Lung (tissue), 16 donors: ENCODE results near the gene LRRC53. TPM values are rescaled to one million over a fixed set of nuclear protein-coding genes. Genes with fewer than 3 reads are reported as not detected.

Experiments
- ATAC-seq: fragments of 200-7000 bp; cut with Tn5 transposase; one replicate; pipeline ENCODE4 v1.9.1; 2020; ENCODE audit warnings: moderate number of reproducible peaks; ENCODE audit not compliant: insufficient read depth, low FRiP score
- DNase-seq, 3 donors: peaks; one replicate each; pipeline ENCODE4 v3.0.0-alpha.2; 2013 to 2017
- H3K27ac ChIP-seq, 2 donors: one replicate each; pipeline ENCODE4 v1.5.1; 2013; ENCODE audit warnings: mild to moderate bottlenecking in 2 of 2, moderate library complexity in 2 of 2, control low read depth in 1 of 2, inconsistent platforms in 1 of 2, low read depth in 1 of 2, low read length in 1 of 2
- H3K27me3 ChIP-seq, 3 donors: one replicate each; pipeline ENCODE4 v1.5.1; 2013; ENCODE audit warnings: low read length in 2 of 3; ENCODE audit not compliant: control insufficient read depth in 3 of 3, insufficient read depth in 3 of 3
- H3K36me3 ChIP-seq, 4 donors: one replicate each; pipeline ENCODE4 v1.5.1; 2013; ENCODE audit warnings: low read length in 4 of 4, mild to moderate bottlenecking in 1 of 4, moderate library complexity in 1 of 4; ENCODE audit not compliant: control insufficient read depth in 4 of 4, insufficient read depth in 4 of 4
- H3K4me1 ChIP-seq, 5 donors: one replicate each; pipeline ENCODE4 v1.5.1; 2013; ENCODE audit warnings: low read length in 5 of 5, mild to moderate bottlenecking in 2 of 5, moderate library complexity in 1 of 5; ENCODE audit not compliant: control insufficient read depth in 5 of 5, insufficient read depth in 5 of 5
- H3K4me3 ChIP-seq: one replicate; pipeline ENCODE4 v1.5.1; 2013; ENCODE audit warnings: mild to moderate bottlenecking, control low read depth, moderate library complexity
- H3K9ac ChIP-seq, 2 donors: one replicate each; pipeline ENCODE4 v1.5.1; 2013; ENCODE audit warnings: low read length in 2 of 2, control low read depth in 1 of 2; ENCODE audit not compliant: insufficient read depth in 1 of 2
- H3K9me3 ChIP-seq, 4 donors: one replicate each; pipeline ENCODE4 v1.5.1; 2013; ENCODE audit warnings: low read length in 3 of 4, mild to moderate bottlenecking in 1 of 4, moderate library complexity in 1 of 4; ENCODE audit not compliant: control insufficient read depth in 4 of 4, insufficient read depth in 3 of 4
- CTCF ChIP-seq: IDR thresholded peaks from 2 replicates; pipeline ENCODE4 v1.5.1; 2012; ENCODE audit warnings: mild to moderate bottlenecking; ENCODE audit errors: control extremely low read depth, extremely low read depth
- WGBS, 2 donors: extraction: QIAGEN DNeasy Blood & Tissue Kit; methylation state at CpG; one replicate each; pipeline ENCODE4 v1.1.7; 2013; 5-methylcytosine and 5-hydroxymethylcytosine counted together
- long read RNA-seq, 5 donors: transcript quantifications; one replicate each; lab custom pipeline, GENCODE V29; 2026
- polyA plus RNA-seq, 2 donors: library from polyadenylated mRNA; stranded (reverse); fragments of 200-250 nt; gene quantifications; one replicate each; pipeline ENCODE4 v1.2.1, GENCODE V29; 2013
- total RNA-seq, 2 donors: library from RNA; depleted of rRNA in 1 of 2; stranded (reverse); fragments of >200 nt in 1 of 2; gene quantifications; one replicate each; pipeline ENCODE4 v1.2.1, GENCODE V29; 2014 to 2021
- donor health status: control.
- donor health status: control.
- donor health status: Bipolar disorder and iron deficiency.
- donor health status: healthy.
- donor health status: DM: yes; HTN: yes; CAD: no.

Gene LRRC53
- not detected for total RNA-seq
- not detected for polyA plus RNA-seq
- long read RNA-seq, donor 1, result 0 reads
- long read RNA-seq, donor 2, result 0 reads
- long read RNA-seq, donor 3, result 0 reads
- long read RNA-seq, donor 4, result 0 reads
- long read RNA-seq, donor 5, result 0 reads

- WGBS, 2 donors, result 56 to 74% methylated on average over 2 of the region's 2 CpGs
- H3K4me3 ChIP-seq, result no peak within 1 kb of the TSS
- DNase-seq, result no peak
- no peak for TF ChIP-seq CTCF
- no peaks in the 10 kb centered on the region for H3K9me3 ChIP-seq
- H3K27me3 ChIP-seq, result no peaks in the 10 kb centered on the region
- no peak for ATAC-seq
- H3K27ac ChIP-seq, result peak within 1 kb of the TSS in 1 of 2 donors; percentile 60
- no peaks in the 10 kb centered on the region for H3K36me3 ChIP-seq
- peaks cover 0 to 3% (median 0%) of the 10 kb centered on the region in 5 donors for H3K4me1 ChIP-seq
- H3K9ac ChIP-seq, result no peak within 1 kb of the TSS
Measured at GRCh38 chr1:74512170-74512915, at the start of gene LRRC53. Gene LRRC53 (minus strand): TSS chr1:74512611. CDS start chr1:74483349, 29,262 bp downstream.

- Histone ChIP-seq H3K36me3 (peaks cover 0 to 2% (median 0%) of the 10 kb centered on the region in 4 donors), H3K9me3 (no peaks in the 10 kb centered on the region), H3K4me3 (no peak overlapping the region), H3K4me1 (no peaks in the 10 kb centered on the region), H3K27ac (no peak overlapping the region), H3K27me3 (no peaks in the 10 kb centered on the region), H3K9ac (no peak overlapping the region)
- TF ChIP-seq CTCF, result no peak
- no peak for DNase-seq
- WGBS, 2 donors, result 92 to 94% methylated on average over 2 of the region's 2 CpGs
- no peak for ATAC-seq
Measured at GRCh38 chr1:74549932-74550331, 37.5 kb upstream of the LRRC53 start.

- Histone ChIP-seq H3K27me3 (no peaks in the 10 kb centered on the region), H3K4me1 (no peaks in the 10 kb centered on the region), H3K9ac (no peak overlapping the region), H3K9me3 (no peaks in the 10 kb centered on the region), H3K4me3 (no peak overlapping the region), H3K36me3 (peaks cover 0 to 2% (median 0%) of the 10 kb centered on the region in 4 donors), H3K27ac (no peak overlapping the region)
- DNase-seq (no peak), ATAC-seq (no peak)
- TF ChIP-seq CTCF, result no peak
- 57 to 68% methylated on average over 4 of the region's 4 CpGs for WGBS, 2 donors
Measured at GRCh38 chr1:74548961-74549750, 36.7 kb upstream of the LRRC53 start.
